GM19372 (cell line): Measurements from ENCODE around the gene ITGB4.
A peak's percentile ranks its signal among the peaks of the same experiment; 100 is the strongest.

Source experiments
- ATAC-seq: cut with Tn5 transposase; IDR thresholded peaks from one replicate; pipeline ENCODE4 v1.9.1; 2021; ENCODE audit warnings: mild to moderate bottlenecking, low read depth, moderate library complexity; ENCODE audit not compliant: unreplicated experiment

Gene ITGB4

GRCh38 chr17:75783069-75783783 lies 62.0 kb downstream of the ITGB4 start:
- ATAC-seq = no peak

GRCh38 chr17:75783803-75784472 lies 62.7 kb downstream of the ITGB4 start:
- no peak for ATAC-seq

GRCh38 chr17:75784473-75785015 lies 63.3 kb downstream of the ITGB4 start, which contains the start of gene UNK:
Gene UNK (plus strand): TSS chr17:75784806. CDS start chr17:75784881, 75 bp downstream.
- peak; percentile 57 for ATAC-seq

GRCh38 chr17:75785016-75785890 lies 64.0 kb downstream of the ITGB4 start:
- peak; percentile 58 for ATAC-seq

GRCh38 chr17:75791254-75791653 lies 70.0 kb downstream of the ITGB4 start:
- no peak for ATAC-seq

- ATAC-seq = no peak
Measured at GRCh38 chr17:75793460-75793859, 72.2 kb downstream of the ITGB4 start.

GRCh38 chr17:75795820-75796607 lies 74.8 kb downstream of the ITGB4 start:
- no peak for ATAC-seq

- no peak for ATAC-seq
Measured at GRCh38 chr17:75799402-75799801, 78.1 kb downstream of the ITGB4 start.

GRCh38 chr17:75803883-75804282 lies 82.6 kb downstream of the ITGB4 start:
- ATAC-seq = no peak

GRCh38 chr17:75806822-75807500 lies 85.7 kb downstream of the ITGB4 start:
- ATAC-seq = no peak
